HL-60 (cell line): Measurements from ENCODE around the gene DAPP1.

Experiments
- POLR2AphosphoS5 ChIP-seq: IDR thresholded peaks from 2 replicates; pipeline ENCODE4 v1.6.1; 2012; ENCODE audit warnings: low read depth
- SPI1 ChIP-seq: IDR thresholded peaks from 2 replicates; pipeline ENCODE4 v1.6.1; 2012; ENCODE audit warnings: low read depth, mild to moderate bottlenecking, borderline replicate concordance
- TF ChIP-seq, protein P1 (sequence below): IDR thresholded peaks from one replicate; pipeline ENCODE4 v1.5.1; 2011; ENCODE audit warnings: low read length, control low read depth, inconsistent platforms; ENCODE audit not compliant: insufficient read depth

GRCh38 chr4:99784842-99785241, 31.8 kb upstream of the DAPP1 start:
- TF ChIP-seq, protein P1, sequence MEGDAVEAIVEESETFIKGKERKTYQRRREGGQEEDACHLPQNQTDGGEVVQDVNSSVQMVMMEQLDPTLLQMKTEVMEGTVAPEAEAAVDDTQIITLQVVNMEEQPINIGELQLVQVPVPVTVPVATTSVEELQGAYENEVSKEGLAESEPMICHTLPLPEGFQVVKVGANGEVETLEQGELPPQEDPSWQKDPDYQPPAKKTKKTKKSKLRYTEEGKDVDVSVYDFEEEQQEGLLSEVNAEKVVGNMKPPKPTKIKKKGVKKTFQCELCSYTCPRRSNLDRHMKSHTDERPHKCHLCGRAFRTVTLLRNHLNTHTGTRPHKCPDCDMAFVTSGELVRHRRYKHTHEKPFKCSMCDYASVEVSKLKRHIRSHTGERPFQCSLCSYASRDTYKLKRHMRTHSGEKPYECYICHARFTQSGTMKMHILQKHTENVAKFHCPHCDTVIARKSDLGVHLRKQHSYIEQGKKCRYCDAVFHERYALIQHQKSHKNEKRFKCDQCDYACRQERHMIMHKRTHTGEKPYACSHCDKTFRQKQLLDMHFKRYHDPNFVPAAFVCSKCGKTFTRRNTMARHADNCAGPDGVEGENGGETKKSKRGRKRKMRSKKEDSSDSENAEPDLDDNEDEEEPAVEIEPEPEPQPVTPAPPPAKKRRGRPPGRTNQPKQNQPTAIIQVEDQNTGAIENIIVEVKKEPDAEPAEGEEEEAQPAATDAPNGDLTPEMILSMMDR = no peak
- TF ChIP-seq POLR2AphosphoS5 = no peak
- TF ChIP-seq SPI1 = no peak
